Hematopoietic multipotent progenitor cell treated with erythropoietin and hydrocortisone succinate and interleukin-3 and kit ligand, for 15 days (in vitro differentiated cells): ENCODE data around the gene DMWD.

Experiments used
- DNase-seq: peaks from one replicate; pipeline ENCODE4 v3.0.0-alpha.2; 2015; ENCODE audit warnings: low spot score

DMWD gene

GRCh38 chr19:45745606-45746005 lies 47.0 kb downstream of the DMWD start:
- no peak for DNase-seq

- no peak for DNase-seq
These were observed 49.7 kb downstream of the DMWD start for GRCh38 chr19:45742969-45743368.

- DNase-seq, result no peak
These were observed 52.9 kb downstream of the DMWD start for GRCh38 chr19:45739498-45740439.

GRCh38 chr19:45733160-45733810 lies 59.4 kb downstream of the DMWD start, which contains the start of gene MEIOSIN:
Gene MEIOSIN (plus strand): TSS chr19:45733439. CDS start chr19:45735377, 1,938 bp downstream.
- no peak for DNase-seq
